Bronchial smooth muscle cell (primary cell): ENCODE results near the gene KLHL29. TPM values are rescaled to one million over a fixed set of nuclear protein-coding genes. Genes with fewer than 3 reads are reported as not detected.

Experiments
- total RNA-seq: library from RNA; depleted of rRNA; stranded (reverse); fragments of >200 nt; gene quantifications from 2 replicates; pipeline ENCODE4 v1.2.1, GENCODE V29; 2014

Gene KLHL29
- total RNA-seq, result 2.0 and 2.5 TPM in 2 replicates

GRCh38 chr2:23384551-23385343 is at the start of gene KLHL29:
Gene KLHL29 (plus strand): TSS chr2:23385179. CDS start chr2:23562197, 177,018 bp downstream.

